CD1c-positive myeloid dendritic cell (primary cell): ENCODE measurements around the gene MVD.
A peak's percentile ranks its signal among the peaks of the same experiment; 100 is the strongest.

Source experiments
- DNase-seq: peaks from one replicate; pipeline ENCODE4 v3.0.0-alpha.2; 2016; ENCODE audit errors: extremely low spot score

MVD gene

DNA sequence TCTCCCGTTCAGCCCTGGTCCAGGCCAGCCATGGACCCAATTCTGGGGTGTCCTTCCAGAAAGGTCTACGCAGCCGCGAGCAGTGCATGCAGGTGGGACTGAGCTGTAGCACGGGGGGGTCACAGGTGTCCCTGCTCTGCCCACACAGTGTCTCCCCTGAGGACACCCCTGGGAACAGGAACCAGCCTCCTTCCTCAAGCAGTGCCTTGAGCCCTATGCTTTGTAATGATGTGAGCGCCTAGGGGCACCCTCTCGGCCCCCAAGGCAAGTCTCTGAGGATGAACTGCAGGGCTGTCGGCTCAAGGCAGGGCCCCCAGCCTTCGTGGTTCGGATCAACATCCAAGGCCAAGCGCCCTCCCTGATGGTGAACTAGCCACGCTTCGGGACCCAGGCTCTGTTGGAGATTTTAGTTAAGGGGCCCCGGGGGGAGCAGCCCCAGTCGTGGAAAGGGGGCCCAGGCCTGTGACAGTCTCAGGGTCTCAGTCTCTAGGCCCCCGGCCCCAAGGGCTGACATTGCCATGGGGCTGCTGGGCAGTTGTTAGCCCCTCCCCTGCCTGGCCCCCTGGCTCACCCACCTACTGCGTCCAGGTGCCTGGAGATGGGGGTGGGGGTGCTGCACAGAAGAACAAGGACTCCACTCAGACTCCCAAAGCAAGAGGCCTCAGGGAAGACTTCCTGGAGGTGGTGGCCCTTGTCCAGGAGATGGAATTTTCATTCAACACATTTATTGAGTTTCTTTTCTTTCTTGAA, 22.2 kb downstream of the MVD start:
- DNase-seq = no peak

DNA sequence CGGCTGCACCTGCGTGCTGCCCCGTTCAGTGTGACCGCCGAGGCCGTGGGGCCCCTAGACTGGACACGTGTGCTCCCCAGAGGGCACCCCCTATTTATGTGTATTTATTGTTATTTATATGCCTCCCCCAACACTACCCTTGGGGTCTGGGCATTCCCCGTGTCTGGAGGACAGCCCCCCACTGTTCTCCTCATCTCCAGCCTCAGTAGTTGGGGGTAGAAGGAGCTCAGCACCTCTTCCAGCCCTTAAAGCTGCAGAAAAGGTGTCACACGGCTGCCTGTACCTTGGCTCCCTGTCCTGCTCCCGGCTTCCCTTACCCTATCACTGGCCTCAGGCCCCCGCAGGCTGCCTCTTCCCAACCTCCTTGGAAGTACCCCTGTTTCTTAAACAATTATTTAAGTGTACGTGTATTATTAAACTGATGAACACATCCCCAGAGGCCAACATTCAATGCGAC, 22.8 kb downstream of the MVD start:
- no peak for DNase-seq

GRCh38 chr16:88639231-88640038, 23.5 kb downstream of the MVD start:
- DNase-seq = no peak

DNA sequence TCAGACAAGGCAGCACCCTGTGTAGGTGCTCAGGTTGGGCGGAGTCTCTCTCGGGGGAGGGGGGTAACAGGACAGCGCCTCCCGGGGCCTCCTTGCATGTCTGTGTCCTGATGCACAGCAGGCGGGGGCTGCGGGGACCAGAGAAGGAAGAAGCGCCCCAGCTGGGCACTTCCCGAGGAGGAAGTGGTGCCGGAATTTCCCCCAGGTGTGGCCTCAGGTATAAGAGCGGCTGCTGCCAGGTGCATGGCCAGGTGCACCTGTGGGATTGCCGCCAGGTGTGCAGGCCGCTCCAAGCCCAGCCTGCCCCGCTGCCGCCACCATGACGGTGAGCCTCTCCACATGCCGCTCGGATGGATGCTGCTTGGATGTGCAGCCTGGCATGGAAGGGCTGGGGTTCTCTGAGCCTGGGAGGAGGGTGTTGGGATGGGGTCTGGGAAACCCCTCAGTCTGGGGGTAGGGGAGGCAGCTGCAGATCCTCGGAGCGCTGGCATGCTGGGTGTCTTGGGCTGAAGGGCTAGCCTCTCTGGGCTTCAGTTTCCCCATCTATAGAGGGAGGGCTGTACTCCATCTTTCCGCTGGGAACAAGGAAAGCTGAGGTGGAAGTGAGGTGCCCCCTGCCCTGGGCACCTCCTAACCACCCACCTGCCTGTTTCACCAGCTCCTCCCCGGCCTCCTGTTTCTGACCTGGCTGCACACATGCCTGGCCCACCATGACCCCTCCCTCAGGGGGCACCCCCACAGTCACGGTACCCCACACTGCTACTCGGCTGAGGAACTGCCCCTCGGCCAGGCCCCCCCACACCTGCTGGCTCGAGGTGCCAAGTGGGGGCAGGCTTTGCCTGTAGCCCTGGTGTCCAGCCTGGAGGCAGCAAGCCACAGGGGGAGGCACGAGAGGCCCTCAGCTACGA, 24.3 kb downstream of the MVD start, which contains the start of gene IL17C:
TSS of gene IL17C (plus strand) at position 250 of the 908 bp plus-strand sequence. CDS start at position 320, 70 bp downstream.
- DNase-seq = no peak

DNA sequence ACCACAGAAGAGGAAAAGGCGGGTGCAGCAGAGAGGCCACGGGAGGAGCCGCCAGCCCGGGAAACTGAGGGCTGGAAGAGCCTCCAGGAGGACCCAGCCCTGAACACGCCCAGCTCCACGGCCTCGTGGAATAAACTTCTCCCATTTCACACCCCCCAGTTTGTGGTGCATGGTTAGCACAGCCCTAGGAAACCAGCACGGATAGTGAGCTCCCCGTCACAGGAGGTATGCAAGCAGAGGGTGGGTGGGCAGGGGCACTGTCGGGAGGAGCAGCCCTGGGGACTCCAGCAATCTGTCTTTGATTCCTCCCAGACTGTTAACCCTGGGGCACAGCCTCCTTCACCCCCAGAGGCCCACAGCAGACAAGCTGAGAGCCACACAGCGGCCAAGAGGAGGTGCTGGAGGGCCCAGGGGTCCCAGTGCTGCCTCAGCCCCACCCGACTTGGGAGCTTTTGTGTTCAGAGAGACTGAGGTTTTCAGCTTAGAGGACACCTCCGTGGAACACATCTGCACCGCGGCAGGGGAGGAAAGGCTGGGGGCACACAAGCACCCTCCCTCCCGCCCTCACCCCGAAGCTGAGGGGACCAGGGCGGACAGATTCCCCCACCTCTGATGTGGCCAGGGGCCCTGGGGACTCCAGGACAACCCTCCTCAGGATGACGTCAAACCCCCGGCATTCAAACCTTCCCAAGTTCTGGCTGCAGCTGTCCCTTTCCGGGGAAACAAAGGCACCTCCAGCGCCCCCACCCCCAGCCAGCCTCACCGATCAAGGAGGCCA, 26.2 kb downstream of the MVD start:
- DNase-seq = no peak

DNA sequence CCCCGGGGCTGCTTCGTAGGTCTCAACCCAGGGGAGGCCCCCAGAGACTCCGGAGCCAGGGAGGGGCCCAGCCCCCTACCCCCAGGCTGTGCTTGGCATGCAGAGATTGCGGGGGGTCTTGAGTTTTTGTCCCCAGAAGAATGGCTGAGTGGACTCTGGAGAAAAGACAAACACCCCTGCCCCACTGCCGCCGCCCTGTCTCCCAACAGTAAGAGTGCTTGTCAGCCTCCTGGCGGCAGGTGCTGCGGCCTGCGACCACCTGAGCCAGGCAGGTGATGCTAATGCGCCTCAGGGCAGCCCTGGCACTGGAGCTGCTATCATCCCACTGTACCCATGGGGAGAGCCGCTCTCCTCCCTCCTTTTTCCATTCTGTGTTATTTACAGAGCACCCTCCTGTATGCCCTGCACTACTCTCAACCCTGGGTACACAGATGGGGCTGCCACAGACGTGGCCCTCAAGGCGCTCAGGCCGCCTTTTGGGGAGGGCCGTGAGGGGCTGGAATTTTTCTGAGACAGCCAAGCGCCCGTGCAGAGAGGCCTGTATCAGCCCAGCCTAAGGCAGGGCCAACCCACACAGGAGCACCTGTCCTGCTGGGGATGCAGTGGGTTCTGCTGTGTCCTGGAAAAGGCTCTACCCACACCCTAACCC, 27.1 kb downstream of the MVD start:
- DNase-seq = no peak

DNA sequence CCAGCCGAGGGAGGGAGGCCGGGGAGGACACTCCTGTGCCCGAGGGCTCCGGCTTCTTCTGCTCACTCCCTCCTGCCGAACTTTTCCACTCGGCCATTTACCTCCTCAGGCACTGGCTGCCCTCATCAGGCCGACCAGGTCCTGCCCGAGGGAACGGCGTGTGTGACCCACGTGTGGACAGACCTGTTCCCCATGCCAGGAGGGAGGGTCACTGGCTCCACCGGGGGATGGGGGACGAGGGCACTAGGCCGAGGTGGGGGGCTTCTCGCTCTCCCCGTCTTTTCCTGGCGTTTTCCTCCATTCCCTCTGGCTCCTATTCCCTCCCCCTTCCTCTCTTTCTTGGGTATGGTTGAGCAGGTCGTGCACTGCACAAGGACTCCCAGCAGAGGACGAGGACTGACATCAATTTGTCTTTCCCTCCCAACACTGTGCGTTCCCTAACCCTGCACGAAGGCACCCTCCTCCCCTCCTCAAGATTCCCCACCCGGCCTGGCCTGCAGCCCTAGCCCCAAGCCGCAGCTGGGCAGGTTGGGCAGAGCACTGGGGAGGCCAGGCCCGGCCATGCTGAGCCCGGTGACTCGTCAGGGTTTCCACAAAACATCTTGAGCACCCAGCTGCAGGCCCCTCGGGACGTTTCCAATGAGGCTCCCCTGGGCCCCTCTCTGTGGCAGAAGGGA, 27.8 kb downstream of the MVD start:
- no peak for DNase-seq

GRCh38 chr16:88634141-88634993, 28.5 kb downstream of the MVD start:
- peak; percentile 84 for DNase-seq

GRCh38 chr16:88633684-88634140, 29.2 kb downstream of the MVD start:
- peak; percentile 66 for DNase-seq

- no peak for DNase-seq
These were observed 30.3 kb downstream of the MVD start for GRCh38 chr16:88632587-88632930.

DNA sequence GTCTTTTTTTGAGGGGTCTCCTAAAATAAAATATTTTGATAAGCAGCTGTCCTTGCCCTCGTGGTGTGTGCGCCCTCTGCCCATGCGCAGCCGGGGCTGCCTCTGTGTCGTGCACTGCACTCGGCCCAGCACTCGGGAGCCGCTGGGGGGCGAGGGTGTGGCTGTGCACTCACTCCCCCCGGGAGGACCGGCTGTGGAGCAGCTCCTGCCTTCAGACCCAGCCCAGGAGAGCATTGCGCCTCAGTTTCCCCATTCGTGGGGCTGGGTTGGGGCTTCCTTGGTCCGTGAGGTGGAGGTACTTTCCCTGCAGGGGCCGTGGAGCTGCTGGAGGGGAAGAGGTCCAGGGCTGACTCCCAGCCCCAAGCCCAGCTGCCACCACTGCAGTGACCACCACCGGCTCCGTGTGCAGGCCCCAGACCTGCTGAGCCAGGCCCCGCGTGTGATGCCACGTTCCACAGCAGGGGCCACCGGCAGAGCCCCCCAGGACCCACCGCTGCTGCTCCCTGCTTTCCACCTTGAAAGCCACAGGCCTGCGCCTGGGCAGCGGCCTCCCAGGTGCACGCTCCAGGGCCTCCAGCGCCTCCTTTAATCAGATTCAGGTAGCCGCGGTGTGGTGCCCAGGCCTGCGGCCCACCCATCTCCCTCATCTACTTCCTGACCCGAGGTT, 30.8 kb downstream of the MVD start:
- no peak for DNase-seq

GRCh38 chr16:88631384-88631783, 31.5 kb downstream of the MVD start:
- DNase-seq = no peak

DNA sequence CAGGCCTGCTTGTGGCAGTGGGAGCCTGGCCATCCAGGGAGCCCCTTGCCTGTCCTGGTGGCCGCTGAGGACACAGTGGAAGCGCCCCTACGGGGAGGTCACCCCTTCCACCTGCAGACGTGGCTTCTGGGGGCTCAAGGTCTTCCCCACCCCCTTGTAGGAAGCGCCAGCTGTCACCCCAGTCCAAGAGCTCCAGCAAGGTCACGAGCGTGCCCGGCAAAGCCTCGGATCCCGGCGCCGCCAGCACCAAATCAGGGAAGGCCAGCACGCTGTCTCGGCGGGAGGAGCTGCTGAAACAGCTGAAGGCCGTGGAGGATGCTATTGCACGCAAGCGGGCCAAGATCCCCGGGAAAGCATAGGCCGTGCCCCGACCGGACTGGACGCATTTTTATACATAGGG, 31.9 kb downstream of the MVD start:
- DNase-seq = no peak

GRCh38 chr16:88630433-88630832, 32.5 kb downstream of the MVD start:
- DNase-seq = no peak

DNA sequence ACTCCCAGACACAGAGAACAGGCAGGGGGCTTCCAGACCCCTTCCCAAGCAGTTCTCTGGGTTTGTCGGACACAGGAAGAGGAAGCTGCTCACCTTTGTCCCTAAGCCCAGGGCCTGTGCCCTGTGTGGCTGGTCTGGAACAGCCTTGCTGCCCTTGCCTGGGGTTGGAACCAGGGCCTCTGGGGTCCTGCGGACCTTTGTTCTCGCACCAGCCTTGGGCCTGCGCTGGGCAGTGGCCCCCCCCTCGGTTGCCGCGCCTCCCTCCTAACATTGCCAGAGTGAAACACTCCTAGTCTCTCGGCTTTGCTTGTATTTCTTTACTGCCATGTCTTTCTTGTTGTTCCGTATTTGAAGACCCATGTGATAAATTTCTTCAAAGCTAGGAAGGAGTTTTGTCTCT, 33.1 kb downstream of the MVD start:
- no peak for DNase-seq

DNA sequence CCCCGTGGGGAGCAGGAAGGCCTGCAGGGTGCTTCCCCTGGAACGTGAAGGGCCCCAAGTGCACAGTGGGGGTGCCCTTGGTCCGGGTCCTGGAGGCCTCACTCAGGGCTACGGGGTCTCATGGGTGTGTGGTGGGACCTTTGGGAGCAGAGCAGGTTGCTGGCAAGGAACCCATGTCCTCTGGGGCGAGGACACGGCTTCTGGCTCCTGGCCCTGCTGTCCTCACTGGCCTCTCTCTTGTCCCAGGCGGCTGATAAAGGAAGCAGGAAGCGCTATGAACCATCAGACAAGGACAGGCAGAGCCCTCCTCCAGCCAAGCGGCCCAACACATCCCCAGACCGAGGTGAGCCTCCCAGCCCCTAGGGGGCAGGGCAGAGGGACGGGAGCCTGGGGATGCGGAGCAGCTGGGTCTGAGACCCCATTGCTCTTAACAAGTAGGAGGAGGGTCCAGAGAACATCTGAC, 34.3 kb downstream of the MVD start:
- DNase-seq = no peak

DNA sequence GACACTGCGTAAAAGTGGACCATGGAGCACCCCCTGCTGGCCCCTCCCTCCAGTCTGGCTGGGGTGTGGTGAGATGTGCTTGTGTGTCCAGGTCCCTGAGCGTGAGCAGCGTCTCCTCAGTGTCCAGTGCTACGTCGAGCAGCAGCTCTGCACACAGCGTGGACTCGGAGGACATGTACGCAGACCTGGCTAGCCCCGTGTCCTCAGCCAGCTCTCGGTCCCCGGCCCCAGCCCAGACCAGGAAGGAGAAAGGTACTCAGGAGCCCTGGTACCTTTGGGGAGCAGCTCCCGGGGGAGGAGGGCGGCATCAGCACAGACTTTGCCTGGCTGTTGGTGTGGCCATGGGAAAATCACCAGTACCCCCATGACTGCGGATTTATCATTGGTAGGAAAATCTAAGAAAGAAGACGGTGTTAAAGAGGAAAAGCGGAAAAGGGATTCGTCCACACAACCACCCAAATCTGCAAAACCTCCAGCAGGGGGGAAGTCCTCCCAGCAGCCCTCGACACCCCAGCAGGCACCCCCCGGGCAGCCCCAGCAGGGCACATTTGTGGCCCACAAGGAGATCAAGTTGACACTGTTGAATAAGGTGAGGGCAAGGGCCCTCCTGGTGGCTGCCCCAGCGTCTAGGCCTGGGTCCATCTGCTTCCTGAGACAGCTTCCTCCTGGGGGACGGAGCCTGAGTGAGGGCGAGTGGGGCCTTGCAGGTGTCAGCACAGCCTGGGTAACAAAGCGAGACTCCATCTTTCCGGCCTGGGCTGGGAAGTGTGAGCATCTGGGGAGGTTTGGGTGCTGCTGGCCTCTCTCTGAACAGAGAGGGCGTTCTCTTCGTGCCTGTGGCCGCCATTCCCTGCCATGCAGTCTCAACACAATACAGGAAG, 35.1 kb downstream of the MVD start:
- DNase-seq = no peak
